ENCODE results near the gene ZNF407. TPM values are rescaled to one million over a fixed set of nuclear protein-coding genes. Genes with fewer than 3 reads are reported as not detected.

Gene ZNF407
- total and polyA plus RNA-seq, 2 of the 13 experiments (the other 11 are each of a cell fraction or from before 2014, with no cell fraction given): 2.3 to 8.7 TPM

DNA sequence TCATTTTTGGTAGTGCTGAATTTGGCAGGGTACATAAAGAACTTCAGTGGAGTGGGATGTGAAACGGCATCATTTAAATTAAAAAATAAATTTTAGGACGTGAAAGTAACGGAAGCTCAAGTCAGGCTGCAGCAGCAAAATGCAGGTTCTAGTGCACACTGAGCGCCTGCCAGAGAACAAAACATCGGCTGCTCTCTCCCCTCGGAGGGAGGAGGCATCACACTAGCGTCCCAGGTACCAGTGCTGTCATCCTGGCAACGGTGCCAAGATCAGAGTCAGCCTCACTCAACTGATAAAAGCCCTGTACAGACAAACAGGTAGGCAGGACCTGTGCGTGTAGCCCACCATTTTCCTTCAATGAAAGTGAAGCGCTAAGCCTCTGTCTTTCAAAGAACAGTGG lies 349.7 kb downstream of the ZNF407 start:
- no peak overlapping the region for H3K4me2 ChIP-seq (ENCODE audit: low read depth, low read length)
- no peak overlapping the region for H3K9ac ChIP-seq (ENCODE audit: insufficient read depth, low read depth, low read length)
- no peaks in the 10 kb centered on the region for H3K9me3 ChIP-seq (ENCODE audit: low read length)
- FAIRE-seq: no peak
- POLR2A ChIA-PET: no interaction called here
- H3K27me3 ChIP-seq (ENCODE audit: control insufficient read depth in 1 of 2, insufficient read depth in 2 of 2, low read length in 2 of 2): no peaks in the 10 kb centered on the region
- 95% methylated on average over 10 of the region's 10 CpGs for WGBS (ENCODE audit: low lambda C conversion rate)
- intact Hi-C loops (cut with micrococcal nuclease; ENCODE audit: unreplicated experiment): no loop called here
- H3K4me1 ChIP-seq (ENCODE audit: insufficient read depth, low read length): peaks cover 7% of the 10 kb centered on the region; the same call in 1 of the 2 replicates
- no peaks in the 10 kb centered on the region for H3K36me3 ChIP-seq (replicated peaks in 1 of 2; ENCODE audit: control insufficient read depth in 1 of 2, insufficient read depth in 2 of 2, low read length in 2 of 2)
- in situ Hi-C loops (cut with HindIII; ENCODE audit: extremely low pct_ligation_motif_present, low pct_unique_long_range_greater_than_20kb): no loop called here
- H3K4me3 ChIP-seq (replicated peaks in 1 of 3; ENCODE audit: insufficient read depth in 1 of 3, low read depth in 2 of 3, low read length in 3 of 3): no peak overlapping the region
- H2AFZ ChIP-seq (ENCODE audit: low read length): no peak overlapping the region
- CTCF ChIA-PET (ENCODE audit: low intra/inter-chr PET ratio, low total read pairs): no interaction called here
- no peak for DNase-seq (ENCODE audit: low spot score)
- BruUV-seq (replicated peaks): no TSS peak
- H3K79me2 ChIP-seq (ENCODE audit: insufficient read depth, low read length): no peaks in the 10 kb centered on the region
- ATAC-seq: no peak
- no peaks in the 10 kb centered on the region for H4K20me1 ChIP-seq (ENCODE audit: insufficient read depth, low read length)
- TF ChIP-seq ZNF562 (CRISPR knock-in tag; IDR thresholded peaks at IDR 0.05; ENCODE audit: borderline replicate concordance): no peak
- TF ChIP-seq KAT2B (IDR thresholded peaks at IDR 0.05; ENCODE audit: borderline replicate concordance, low read depth, low read length): no peak
- TF ChIP-seq IKZF1 (IDR thresholded peaks at IDR 0.05): no peak
- no peak for TF ChIP-seq SP4 (CRISPR knock-in tag; IDR thresholded peaks at IDR 0.05)
- no peak for TF ChIP-seq PHF5A (CRISPR knock-in tag; IDR thresholded peaks at IDR 0.05; ENCODE audit: low read depth, unreplicated experiment)
- TF ChIP-seq ETV6 (CRISPR knock-in tag; conservative IDR thresholded peaks at IDR 0.05): no peak
- no peak for TF ChIP-seq SALL2 (CRISPR knock-in tag; IDR thresholded peaks at IDR 0.05)
- TF ChIP-seq SP2 (CRISPR knock-in tag; IDR thresholded peaks at IDR 0.05): no peak
- TF ChIP-seq PLRG1 (conservative IDR thresholded peaks at IDR 0.05): no peak
- no peak for TF ChIP-seq E2F1 (CRISPR knock-in tag; IDR thresholded peaks at IDR 0.05)
- no peak for TF ChIP-seq EP300 (IDR thresholded peaks at IDR 0.05; ENCODE audit: low read depth in 2 of 2, low read length in 2 of 2)
- no peak for TF ChIP-seq EP300 (CRISPR knock-in tag; IDR thresholded peaks at IDR 0.05; ENCODE audit: borderline replicate concordance)
- no peak for TF ChIP-seq ZNF781 (CRISPR knock-in tag; IDR thresholded peaks at IDR 0.05; ENCODE audit: borderline replicate concordance, not compliant biosample characterization)
- no peak for TF ChIP-seq ZBTB3 (CRISPR knock-in tag; IDR thresholded peaks at IDR 0.05; ENCODE audit: borderline replicate concordance, low read depth)
- TF ChIP-seq ZSCAN9 (CRISPR knock-in tag; IDR thresholded peaks at IDR 0.05; ENCODE audit: borderline replicate concordance): no peak
- TF ChIP-seq PHF8 (CRISPR knock-in tag; IDR thresholded peaks at IDR 0.05): no peak
- no peak for TF ChIP-seq DNMT1 (CRISPR knock-in tag; IDR thresholded peaks at IDR 0.05)
- TF ChIP-seq, protein P1, sequence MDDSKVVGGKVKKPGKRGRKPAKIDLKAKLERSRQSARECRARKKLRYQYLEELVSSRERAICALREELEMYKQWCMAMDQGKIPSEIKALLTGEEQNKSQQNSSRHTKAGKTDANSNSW (CRISPR knock-in tag; IDR thresholded peaks at IDR 0.05; ENCODE audit: borderline replicate concordance): no peak
- TF ChIP-seq ZNF337 (CRISPR knock-in tag; IDR thresholded peaks at IDR 0.05; ENCODE audit: borderline replicate concordance, low read depth): no peak
- TF ChIP-seq ZNF232 (CRISPR knock-in tag; IDR thresholded peaks at IDR 0.05; ENCODE audit: borderline replicate concordance): no peak
- H3K27ac ChIP-seq (ENCODE audit: extremely low read length, insufficient read depth, low read length): no peak overlapping the region
